ENCODE results near the gene KLF3. TPM values are rescaled to one million over a fixed set of nuclear protein-coding genes. Genes with fewer than 3 reads are reported as not detected.

KLF3 gene
- total and polyA plus RNA-seq, 2 experiments from 2014 or later: 13.8 to 14.7 TPM

DNA sequence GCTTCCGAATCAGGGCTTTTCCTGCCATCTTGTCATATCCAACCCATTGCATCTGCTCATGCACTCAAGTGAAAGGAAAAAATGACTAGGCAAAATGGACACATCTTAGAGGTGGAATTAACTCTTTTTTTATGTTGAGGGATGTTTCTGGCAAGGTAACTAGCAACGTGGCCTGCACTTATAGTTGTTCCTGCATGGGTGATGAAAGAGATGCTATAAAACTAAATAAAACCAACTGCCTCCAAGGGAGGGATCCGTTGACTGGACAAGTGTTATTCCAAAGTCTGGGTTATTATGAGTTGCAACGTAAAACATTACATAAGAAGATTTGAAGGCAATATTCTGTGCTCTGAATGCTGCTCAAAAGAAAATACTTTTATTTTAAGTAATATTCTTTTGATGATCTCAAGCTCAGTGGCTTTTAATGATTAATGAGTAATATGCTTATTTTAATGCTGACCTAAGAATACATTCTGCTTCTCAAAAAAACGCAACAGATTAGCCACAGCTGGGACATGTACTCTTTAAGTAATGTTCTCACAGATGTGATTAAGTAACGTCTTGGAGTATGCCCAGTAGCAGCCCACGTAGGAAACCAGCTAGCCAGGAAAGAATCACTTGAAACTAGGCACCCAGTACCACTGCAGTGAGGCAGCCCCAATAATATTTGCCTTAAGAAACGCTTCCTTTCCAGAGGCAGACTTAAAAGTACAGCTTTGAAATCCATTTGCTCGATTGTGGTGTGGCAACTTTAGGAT is 27.4 kb downstream of the KLF3 start:
- Histone ChIP-seq H3K27me3 (replicated peaks; ENCODE audit: insufficient read depth) (no peaks in the 10 kb centered on the region), H3K27ac (peak overlapping the region; percentile 76), H4K20me1 (ENCODE audit: insufficient read depth) (peaks cover 8% of the 10 kb centered on the region; the same call in 1 of the 2 replicates), H2AFZ (no peak overlapping the region), H3K4me2 (ENCODE audit: unreplicated experiment) (peak overlapping the region; percentile 31), H3K9ac (peak overlapping the region; percentile 60), H3K4me3 (no peak overlapping the region), H3K36me3 (ENCODE audit: low read depth) (peaks cover 74% of the 10 kb centered on the region), H3K9me2 (ENCODE audit: insufficient read depth) (no peaks in the 10 kb centered on the region), H3K9me3 (ENCODE audit: low read depth) (no peaks in the 10 kb centered on the region), H3K4me1 (ENCODE audit: insufficient read depth) (peaks cover 26% of the 10 kb centered on the region), H3F3A (ENCODE audit: insufficient read depth) (peaks cover 18% of the 10 kb centered on the region), H3K79me2 (ENCODE audit: insufficient read depth) (peaks cover 49% of the 10 kb centered on the region)
- TF ChIP-seq EZH2phosphoT487 (IDR thresholded peaks at IDR 0.05; ENCODE audit: insufficient read depth, low read depth) (no peak), EZH2 (IDR thresholded peaks at IDR 0.05; ENCODE audit: insufficient read depth, poor library complexity, severe bottlenecking) (no peak)
- in situ Hi-C loops (cut with MboI): no loop called here
- WGBS, 2 experiments (ENCODE audit: low coverage in 1 of 2, low lambda C conversion rate in 2 of 2, missing lambda C conversion rate in 2 of 2): 14 to 17% methylated on average over 9 of the region's 9 CpGs
- DNase-seq: peak; percentile 92

GRCh38 chr4:38692421-38692820 is 28.4 kb downstream of the KLF3 start:
- Histone ChIP-seq H3K27ac (peak overlapping the region; percentile 76), H3K4me3 (no peak overlapping the region), H3K27me3 (replicated peaks; ENCODE audit: insufficient read depth) (no peaks in the 10 kb centered on the region), H3K4me2 (ENCODE audit: unreplicated experiment) (no peak overlapping the region), H2AFZ (no peak overlapping the region), H3K9me3 (ENCODE audit: low read depth) (no peaks in the 10 kb centered on the region), H3F3A (ENCODE audit: insufficient read depth) (peaks cover 28% of the 10 kb centered on the region), H3K9ac (no peak overlapping the region), H3K36me3 (ENCODE audit: low read depth) (peaks cover 84% of the 10 kb centered on the region), H3K9me2 (ENCODE audit: insufficient read depth) (no peaks in the 10 kb centered on the region), H4K20me1 (ENCODE audit: insufficient read depth) (peaks cover 8% of the 10 kb centered on the region; the same call in 1 of the 2 replicates), H3K79me2 (ENCODE audit: insufficient read depth) (peaks cover 39% of the 10 kb centered on the region), H3K4me1 (ENCODE audit: insufficient read depth) (peaks cover 28% of the 10 kb centered on the region)
- TF ChIP-seq EZH2phosphoT487 (IDR thresholded peaks at IDR 0.05; ENCODE audit: insufficient read depth, low read depth) (no peak), EZH2 (IDR thresholded peaks at IDR 0.05; ENCODE audit: insufficient read depth, poor library complexity, severe bottlenecking) (no peak)
- in situ Hi-C loops (cut with MboI): no loop called here
- 85 to 90% methylated on average over 4 of the region's 4 CpGs for WGBS, 2 experiments (ENCODE audit: low coverage in 1 of 2, low lambda C conversion rate in 2 of 2, missing lambda C conversion rate in 2 of 2)
- no peak for DNase-seq

DNA sequence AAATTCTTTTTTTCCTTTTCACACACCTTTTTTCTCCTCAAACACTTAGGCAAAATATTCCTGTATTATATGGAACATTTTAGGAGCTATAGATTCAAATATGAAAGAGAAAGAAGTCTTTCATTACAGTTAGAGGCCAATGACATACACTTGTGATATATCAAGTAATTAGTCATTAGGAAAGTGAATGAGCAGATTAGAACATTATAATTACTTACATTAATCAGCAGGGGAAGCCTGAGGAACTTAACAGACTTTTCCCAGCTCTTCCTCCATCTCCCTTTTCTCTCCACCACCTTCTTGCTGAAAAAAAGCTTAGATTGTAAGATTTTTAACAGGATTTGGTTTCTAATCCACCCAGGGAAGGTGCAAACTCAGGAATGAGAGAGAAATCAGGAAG is 29.6 kb downstream of the KLF3 start:
- TF ChIP-seq EZH2phosphoT487 (IDR thresholded peaks at IDR 0.05; ENCODE audit: insufficient read depth, low read depth) (no peak), EZH2 (IDR thresholded peaks at IDR 0.05; ENCODE audit: insufficient read depth, poor library complexity, severe bottlenecking) (no peak)
- Histone ChIP-seq H2AFZ (no peak overlapping the region), H3K4me3 (no peak overlapping the region), H3K9me3 (ENCODE audit: low read depth) (no peaks in the 10 kb centered on the region), H3K27ac (no peak overlapping the region), H3K27me3 (replicated peaks; ENCODE audit: insufficient read depth) (no peaks in the 10 kb centered on the region), H3K79me2 (ENCODE audit: insufficient read depth) (peaks cover 28% of the 10 kb centered on the region), H3K9ac (no peak overlapping the region), H3F3A (ENCODE audit: insufficient read depth) (peaks cover 34% of the 10 kb centered on the region), H3K4me2 (ENCODE audit: unreplicated experiment) (no peak overlapping the region), H3K9me2 (ENCODE audit: insufficient read depth) (no peaks in the 10 kb centered on the region), H3K4me1 (ENCODE audit: insufficient read depth) (peaks cover 24% of the 10 kb centered on the region), H4K20me1 (ENCODE audit: insufficient read depth) (no peaks in the 10 kb centered on the region), H3K36me3 (ENCODE audit: low read depth) (peaks cover 89% of the 10 kb centered on the region)
- DNase-seq: no peak
- in situ Hi-C loops (cut with MboI): no loop called here

GRCh38 chr4:38694330-38694729 is 30.3 kb downstream of the KLF3 start:
- no peak for DNase-seq
- Histone ChIP-seq H3K27me3 (replicated peaks; ENCODE audit: insufficient read depth) (no peaks in the 10 kb centered on the region), H2AFZ (no peak overlapping the region), H3F3A (ENCODE audit: insufficient read depth) (peaks cover 41% of the 10 kb centered on the region), H3K27ac (no peak overlapping the region), H3K79me2 (ENCODE audit: insufficient read depth) (peaks cover 20% of the 10 kb centered on the region), H3K9me2 (ENCODE audit: insufficient read depth) (no peaks in the 10 kb centered on the region), H4K20me1 (ENCODE audit: insufficient read depth) (no peaks in the 10 kb centered on the region), H3K36me3 (ENCODE audit: low read depth) (peaks cover 90% of the 10 kb centered on the region), H3K4me3 (no peak overlapping the region), H3K9me3 (ENCODE audit: low read depth) (no peaks in the 10 kb centered on the region), H3K9ac (no peak overlapping the region), H3K4me2 (ENCODE audit: unreplicated experiment) (no peak overlapping the region), H3K4me1 (ENCODE audit: insufficient read depth) (peaks cover 24% of the 10 kb centered on the region)
- WGBS, 2 experiments (ENCODE audit: low coverage in 1 of 2, low lambda C conversion rate in 2 of 2, missing lambda C conversion rate in 2 of 2): 77 to 88% methylated on average over 3 of the region's 3 CpGs
- in situ Hi-C loops (cut with MboI): no loop called here
- no peak for TF ChIP-seq EZH2phosphoT487 (IDR thresholded peaks at IDR 0.05; ENCODE audit: insufficient read depth, low read depth)
- no peak for TF ChIP-seq EZH2 (IDR thresholded peaks at IDR 0.05; ENCODE audit: insufficient read depth, poor library complexity, severe bottlenecking)
